ELR (cell line): Measurements from ENCODE around the gene ADNP.

ENCODE experiments used
- DNase-seq: peaks from one replicate; pipeline ENCODE4 v3.0.0-alpha.2; 2015; ENCODE audit warnings: low read depth

ADNP gene

DNA sequence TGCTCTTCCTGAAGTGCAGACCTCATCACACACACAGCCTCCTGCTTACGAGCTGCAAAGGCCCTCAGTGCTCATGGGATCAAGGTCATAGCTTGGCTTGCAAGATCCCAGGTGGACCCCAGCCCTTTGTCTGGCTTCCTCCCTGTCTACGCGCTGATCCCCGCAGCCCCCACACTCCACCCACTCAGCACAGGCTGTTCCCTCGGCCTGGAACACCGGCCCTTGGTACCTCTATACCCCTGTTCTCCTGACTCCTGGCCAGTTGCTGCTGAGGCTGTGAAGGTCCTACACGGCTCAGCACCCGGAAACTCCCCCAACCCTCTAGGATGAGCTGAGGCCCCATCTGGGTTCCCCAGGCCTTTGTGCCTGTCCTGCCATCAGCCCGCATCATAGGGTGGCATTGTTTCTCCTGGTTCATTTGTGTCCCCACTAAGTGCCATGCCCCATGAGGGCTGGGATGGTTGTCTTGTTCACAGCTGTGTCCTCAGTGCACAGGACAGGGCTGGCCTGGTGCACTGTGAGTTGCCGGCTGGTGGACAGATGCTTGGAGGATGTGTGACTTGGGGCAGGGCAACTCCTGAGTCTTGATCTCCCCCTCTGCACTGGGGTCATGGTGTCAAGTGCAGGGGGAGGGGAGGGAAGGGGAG lies 57.0 kb downstream of the ADNP start:
- no peak for DNase-seq

DNA sequence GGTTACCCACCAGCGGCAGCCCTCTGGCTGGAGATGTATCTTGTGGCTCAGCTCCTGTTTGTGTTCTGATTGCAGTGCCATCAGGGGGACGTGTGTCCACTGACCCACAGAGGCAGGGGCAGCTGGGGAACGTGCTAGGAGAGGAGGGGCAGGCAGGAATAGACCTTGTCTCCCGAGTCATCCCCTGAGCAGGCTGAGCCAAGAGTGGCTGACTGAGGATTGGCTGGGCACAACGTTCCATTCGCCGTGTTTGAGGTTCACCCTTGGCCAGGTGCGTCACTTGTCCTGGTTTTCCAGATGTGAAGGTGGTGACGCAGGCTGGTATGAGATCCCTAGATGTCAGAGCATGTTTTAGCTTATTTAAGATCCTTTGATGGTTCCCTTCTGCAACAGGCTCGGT lies 57.7 kb downstream of the ADNP start:
- DNase-seq: no peak

DNA sequence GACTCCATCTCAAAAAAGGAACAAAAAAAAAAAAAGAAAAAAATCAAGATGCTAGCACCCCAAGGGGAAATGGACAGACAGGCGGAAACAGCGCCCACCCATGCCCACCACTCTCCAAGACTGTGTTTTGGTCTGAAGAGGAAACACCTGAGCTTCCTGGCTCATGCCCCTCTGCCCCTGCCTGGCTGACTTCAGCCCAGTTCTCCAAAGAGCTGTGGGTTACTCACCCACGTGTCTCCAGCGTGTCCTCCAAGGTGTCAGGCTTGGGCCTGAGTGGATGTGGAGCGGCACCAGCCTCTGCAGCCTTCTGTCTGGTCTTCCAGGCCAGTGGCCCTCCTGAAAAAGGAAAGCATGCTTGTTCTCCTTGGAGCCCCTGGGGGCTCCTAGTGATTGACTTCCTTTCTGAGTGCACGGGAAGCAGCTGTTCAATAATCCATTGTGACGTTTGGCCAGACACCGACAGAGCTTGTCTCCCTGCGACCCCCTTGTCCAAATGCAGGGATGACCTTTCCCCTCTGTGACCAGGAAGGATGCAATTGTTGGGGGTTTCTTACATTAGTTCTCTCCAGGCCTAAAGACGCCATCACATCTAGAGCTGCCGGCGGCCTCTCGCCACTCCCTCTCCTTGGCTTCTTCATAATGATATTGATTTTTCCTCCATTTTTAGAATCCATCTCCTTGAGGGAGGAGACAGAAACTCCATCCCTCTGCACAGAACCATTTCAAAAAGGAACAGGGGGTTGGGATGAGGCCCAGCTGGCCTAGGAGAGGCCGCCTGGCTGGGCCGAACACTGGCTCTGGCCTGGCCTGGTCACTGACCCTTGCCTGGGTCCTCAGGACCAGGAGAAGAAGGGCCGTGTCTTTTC lies 58.4 kb downstream of the ADNP start:
- no peak for DNase-seq

DNA sequence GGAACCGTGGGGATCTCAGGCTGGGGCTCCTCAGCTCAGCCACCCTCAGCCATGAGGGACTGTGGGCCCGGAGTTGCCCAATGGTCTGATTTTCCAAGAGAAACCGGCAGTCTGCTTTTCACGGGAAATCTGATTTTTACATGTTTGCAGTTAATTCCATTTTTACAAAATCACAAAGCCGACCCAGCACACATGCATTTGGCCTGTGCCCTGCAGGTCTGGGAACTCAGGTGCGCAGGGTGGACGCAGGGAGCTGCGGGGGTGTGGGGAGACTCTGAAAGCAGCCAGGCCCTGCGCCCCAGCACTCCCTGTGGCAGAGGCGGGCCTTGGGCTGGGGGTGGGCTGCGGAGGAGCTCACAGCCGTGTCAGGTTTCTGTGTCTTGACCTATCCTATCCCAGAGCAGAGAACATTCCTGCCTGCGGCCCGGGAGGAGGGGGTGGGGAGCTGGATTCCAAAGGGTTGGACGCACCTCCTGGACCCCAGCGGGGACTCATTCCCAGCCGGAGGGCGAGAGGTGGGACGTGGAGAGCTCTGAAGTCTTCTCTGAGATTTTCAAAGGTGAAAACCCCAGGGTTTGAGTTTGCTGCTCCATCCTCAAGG lies 60.6 kb downstream of the ADNP start:
- no peak for DNase-seq

DNA sequence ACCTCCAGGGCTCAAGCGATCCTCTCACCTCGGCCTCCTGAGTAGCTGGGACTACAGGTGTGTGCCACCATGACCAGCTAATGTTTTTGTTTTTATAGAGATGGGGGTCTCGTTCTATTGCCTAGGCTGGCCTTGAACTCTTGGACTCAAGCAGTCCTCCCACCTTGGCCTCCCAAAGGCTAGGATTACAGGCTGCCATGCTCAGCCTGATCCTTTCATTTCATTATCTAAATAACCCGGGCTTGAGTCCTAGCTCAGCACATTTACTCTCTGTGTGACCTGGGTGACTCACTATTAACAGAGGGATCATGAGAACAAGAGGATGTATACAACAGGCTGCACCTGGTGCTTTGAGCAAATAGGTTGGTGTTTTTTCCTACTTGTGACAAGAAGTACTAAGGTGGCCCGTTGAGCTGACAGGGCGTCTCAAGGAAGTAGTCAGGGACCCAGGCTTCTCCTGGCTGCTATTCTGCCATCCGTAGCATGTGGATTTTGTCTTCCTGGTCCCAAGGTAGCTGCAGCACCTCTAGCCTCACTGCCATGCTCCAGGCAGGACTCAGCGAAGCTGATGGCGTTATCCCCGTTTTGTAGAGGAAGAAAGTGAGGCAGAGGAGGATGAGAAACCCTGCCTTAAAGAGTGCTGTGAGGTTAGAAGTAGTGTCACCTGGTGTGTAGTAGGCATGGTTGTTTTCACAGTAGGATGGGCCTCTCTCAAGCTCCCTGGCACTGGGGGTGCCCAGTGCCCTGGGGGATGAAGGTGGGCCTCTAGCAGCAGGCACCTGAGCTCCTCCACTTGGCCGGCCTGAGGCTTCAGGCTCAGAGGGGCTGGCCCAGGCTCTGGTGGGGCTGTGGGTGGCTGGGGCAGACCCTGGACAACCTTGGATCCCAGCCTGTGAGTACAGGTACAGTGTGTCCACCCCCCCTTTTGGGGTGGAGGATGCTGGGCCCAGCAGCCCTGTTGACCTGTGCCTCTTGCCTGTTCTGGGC lies 62.4 kb downstream of the ADNP start:
- DNase-seq: no peak

DNA sequence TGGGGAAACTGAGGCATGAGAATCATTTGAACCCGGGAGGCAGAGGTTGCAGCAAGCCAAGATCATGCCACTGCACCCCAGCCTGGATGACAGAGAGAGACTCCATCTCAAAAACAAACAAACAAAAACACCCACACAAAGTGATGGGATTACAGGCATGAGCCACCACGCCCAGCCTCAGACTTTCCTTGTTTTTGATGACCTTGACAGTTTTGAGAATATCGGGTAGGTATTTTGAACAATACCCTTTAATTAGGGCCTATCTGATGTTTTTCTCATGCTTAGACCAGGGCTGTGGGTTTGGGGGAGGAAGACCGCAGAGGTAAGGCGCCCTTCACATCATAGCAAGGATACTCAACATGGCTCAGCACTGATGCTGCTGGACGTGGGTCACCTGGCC lies 63.4 kb downstream of the ADNP start:
- DNase-seq: no peak

DNA sequence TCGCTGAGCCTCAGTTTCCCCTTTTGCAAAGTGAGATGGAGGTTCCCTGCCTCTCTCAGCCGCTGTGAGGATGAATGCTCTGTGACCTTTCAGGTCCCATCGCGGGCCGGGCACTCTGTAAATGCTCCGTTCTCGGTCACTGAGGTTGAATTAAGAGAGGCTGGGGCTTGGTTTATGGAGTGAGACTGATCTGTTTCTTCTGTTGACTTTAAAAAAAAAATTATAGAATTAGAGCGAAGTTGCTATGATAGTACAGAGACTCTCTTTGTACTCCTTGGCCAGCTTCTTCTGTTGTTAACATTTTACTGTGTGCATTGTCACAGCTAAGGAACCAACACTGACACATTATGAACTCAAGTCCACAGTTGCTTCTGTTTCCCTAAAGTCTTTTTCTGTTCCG lies 64.4 kb downstream of the ADNP start:
- DNase-seq: no peak

DNA sequence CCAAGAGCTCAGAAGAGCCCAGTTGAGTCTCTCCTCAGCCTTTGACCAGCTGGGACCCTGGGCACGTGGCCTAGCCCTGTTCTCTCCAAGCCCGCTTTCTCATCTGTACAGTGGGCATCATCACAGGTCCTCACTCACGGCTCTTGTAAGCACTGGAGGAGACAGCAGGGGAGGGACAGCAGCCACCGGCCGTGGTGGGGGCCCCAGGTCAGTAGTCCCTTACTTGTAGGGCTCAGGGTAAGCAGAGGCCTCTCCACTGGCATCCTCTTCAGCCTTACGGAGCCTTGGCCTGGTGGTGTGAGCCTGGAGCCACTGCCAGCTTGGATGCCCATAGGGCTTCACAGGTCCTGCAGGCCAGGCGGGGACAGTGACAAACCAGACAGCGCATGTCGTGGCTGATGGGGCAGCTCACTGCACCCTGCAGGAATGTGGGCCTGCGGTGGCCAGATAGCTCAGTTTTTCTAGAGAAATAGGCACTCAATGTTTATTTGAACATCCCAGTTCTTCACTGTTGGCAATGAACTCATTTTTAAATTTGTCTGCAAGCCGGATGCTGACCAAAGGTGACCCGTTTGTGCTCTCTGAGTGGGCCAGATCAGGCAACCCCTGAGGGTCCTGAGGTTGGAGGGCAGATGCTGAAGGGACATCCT lies 65.1 kb downstream of the ADNP start:
- no peak for DNase-seq

DNA sequence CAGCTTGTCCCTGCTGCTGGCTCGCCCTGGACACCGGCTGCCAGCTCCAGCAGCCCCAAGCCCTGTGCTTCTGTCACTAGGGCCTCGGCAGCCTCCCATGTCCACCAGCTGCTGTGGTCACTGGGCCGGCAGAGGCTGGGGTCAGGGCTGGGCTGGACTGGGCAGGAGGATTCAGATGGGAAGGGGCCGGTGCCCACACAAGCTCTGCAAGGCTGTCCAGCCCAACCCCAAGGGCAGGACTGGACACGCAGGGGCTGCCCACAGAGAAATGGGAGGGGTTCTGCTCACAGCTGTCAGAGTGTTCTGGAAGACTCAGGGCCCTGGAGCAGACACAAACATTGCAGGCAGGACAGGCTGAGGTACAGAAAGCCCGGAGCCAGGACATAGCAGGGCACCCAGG lies 65.6 kb downstream of the ADNP start:
- no peak for DNase-seq

DNA sequence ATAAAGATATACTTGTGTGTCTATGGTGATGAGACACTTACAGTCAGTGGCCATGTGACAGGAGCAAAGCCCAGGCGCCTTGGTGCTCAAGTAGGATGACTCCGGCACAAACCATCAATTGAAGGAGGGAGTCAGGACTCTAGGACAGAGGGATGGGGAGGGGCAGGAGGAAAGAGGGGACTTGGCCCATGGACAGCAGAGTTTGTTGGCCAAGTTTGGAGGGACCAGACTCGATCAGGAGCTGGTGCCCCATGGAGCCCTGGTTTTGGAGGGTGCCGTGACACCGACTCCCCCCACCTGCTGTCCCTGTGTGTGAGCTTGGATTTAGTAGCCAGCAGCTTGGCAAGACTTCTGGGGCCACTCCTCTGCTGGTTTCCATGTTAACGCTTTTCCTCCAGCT lies 66.1 kb downstream of the ADNP start:
- DNase-seq: no peak

DNA sequence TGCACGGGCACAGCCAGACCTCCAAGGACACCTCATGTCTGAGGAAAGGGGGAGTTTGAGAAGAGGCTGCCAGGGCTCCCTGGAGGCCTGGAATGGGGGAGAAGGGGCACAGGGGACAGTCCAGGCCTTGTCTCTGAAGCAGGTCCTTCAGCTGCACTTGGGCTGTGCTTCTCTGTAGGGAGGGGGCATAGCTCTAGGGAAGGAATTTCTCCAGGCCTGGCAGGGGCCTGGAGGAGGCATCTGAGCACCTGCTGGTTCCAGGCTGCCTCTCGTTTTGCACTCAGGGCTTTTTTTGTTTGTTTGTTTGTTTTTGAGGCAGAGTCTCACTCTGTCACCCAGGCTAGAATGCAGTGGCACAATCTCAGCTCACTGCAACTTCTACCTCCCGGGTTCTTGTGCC lies 68.7 kb downstream of the ADNP start:
- no peak for DNase-seq

DNA sequence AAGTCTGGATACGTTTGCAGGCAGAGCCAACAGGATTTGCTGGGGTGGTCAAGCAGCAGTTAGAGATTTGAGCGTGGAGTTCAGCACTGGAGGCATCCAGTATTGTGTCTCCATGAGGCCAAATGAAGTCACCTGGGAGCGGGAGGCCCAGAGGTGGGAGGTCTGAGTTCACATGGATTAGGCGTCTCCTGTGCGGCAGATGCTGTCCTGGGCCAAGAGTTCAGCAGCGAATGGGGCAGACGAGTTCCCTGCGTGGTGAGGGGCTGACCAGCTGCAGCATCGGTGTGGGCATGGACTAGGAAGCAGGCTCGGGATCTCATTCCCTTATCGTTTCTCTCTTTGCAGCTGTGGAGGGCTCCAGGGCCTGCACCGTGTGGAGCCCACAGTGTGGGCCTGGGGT lies 70.2 kb downstream of the ADNP start:
- DNase-seq: no peak

DNA sequence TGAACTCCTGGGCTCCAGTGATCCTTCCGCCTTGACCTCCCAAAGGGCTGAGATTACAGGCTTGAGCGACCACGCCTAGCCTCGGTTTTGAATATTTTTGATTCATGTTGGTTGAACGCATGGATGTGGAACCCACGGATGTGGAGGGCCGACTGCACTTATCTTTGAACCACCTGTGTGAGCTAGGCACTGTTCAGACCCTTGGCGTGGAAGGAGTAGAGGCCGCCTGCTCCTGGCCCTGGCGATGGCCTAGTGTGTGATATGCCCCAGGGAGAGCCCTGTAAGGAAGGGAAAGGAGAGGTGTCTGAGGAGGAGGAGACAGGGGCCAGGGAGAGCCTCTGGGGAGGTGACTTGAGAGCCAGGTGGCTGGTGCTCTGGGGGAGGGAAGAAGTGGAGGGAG lies 72.1 kb downstream of the ADNP start:
- no peak for DNase-seq

DNA sequence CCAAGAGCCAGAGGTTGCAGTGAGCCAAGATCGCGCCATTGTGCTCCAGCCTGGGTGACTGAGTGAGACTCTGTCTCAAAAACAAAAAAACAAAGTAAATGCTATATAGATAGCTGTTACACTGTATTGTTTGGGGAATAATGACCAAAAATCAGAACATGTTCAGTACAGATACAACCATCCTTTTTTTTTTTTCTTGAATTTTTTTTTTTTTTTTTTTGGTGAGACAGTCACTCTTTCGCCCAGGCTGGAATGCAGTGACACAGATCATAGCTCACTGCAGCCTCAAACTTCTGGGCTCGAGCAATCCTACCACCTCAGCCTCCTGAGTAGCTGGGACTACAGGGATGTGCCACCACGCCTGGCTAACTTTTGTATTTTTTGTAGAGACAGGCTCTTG lies 72.7 kb downstream of the ADNP start:
- DNase-seq: no peak

DNA sequence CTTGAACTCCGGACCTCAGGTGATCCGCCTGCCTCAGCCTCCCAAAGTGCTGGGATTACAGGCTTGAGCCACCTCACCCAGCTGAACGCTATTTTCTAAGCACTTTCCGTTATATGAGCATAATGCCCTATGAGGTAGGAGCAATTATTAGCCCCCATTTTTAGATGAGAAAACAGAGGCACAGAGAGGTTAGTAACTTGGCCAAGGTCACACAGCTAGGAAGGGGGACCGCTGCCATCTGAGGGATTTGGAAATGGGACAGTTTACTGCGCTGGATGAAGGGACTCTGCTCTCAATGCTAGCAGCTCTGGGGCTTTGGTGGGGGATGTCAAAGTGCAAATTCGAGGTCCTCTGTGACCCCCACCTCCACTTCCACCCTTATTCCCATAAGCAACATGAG lies 73.9 kb downstream of the ADNP start:
- DNase-seq: no peak

DNA sequence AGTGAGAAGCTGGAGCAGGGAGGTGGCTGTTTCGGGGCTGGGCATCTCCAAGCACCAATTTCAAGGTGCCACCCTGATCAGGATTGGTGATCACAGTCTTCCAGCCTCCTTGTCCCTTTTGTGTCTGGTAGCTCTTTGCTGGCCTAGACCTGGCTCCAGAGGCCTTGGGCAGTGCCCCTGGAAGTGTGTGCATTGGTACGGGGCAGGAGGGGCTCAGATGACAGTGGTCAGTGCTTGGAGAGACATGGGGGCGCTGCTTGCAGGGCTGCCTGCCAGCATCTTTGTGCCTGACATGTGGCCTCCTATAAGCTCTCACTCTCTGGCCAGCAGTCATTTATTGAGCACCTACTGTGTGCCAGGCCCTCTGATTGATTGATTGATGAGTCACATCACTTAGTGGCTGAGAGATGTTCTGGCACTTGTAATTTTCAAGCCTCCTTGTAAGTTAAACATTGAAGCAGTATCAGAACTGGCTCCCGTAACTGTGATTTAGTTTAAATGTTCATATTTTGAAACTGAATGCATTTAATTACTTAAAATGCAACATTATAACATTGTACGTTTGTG lies 74.7 kb downstream of the ADNP start:
- DNase-seq: no peak

DNA sequence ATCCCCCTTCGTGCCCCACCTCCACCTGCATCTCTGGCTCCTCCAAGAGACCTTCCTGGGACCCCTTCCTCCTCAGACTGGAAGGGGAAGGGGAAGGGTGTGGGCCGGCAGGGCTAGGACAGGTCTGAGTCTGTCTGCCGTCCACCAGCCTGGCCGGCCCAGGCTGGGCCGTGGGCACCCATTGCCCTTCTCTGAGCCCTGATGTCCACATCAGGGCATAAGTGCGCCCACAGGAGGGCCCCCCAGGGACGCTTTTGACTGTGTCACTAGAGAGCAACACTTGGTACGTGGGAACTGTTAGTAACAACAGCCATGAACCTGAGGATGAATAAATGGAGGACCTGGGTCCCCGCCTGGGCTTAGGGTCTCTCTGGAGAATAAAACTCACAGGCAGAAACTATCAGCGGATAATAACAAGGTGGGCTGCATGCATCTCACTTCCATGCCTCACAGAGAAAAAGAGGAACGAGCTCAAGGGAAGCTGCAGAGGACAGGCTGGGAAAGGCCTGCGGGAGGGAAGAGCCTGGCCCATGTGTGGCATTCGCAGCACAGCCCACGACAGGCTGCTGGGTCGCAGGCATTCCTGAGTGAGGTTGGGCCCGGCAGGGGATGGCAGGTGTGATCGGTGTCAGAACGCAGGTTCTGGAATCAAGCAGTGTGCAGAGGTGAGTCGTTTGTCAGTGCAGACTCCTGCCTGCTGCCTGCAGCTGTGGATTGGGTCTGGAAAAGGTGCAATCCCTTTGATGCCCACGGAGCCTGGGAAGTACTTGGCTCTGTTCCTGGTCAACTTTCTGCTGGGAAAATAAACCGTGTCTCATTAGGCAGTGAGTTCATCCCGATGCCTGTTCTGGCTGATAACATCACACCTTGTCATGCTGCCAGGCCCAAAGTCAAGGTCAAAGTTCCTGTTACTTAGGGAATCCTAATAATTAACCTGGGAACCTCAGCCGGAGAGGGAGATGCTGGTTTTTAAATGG lies 75.5 kb downstream of the ADNP start:
- peak; percentile 12 for DNase-seq

DNA sequence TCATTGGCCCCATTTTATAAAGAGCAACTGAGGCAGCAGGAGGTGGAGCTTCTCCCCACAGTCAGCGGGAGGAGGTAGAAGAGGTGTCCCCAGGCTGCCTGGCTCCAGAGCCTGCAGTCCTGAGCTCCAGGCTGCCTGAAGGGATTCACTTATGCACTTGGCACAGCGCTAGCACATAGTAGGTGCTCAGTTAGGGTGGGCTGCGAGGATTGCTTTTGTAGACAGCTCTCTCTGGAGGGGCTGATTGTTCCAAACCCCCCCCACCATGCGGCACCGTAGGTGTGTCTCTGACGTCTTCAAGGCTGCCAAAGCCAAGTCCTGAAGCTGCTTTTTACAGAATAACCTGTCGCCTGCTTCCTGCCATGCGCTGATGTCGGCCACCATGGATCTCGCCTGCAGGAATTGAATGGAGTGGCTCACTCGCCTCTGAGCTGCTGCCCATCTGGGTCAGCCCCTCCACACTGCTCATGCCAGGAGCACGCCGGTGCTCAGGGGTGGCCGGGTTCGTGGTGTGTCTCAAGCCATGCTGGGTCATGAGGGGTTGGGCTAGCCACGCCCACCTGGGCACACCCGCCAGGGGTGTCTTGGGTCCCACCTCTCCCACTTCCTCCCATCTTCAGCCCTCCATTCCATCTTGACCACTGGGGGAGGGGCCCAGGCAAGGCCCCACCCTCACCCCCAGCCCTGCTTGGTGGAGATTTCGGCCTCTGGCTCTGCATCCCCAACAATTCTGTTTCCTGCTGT lies 76.6 kb downstream of the ADNP start:
- DNase-seq: no peak

DNA sequence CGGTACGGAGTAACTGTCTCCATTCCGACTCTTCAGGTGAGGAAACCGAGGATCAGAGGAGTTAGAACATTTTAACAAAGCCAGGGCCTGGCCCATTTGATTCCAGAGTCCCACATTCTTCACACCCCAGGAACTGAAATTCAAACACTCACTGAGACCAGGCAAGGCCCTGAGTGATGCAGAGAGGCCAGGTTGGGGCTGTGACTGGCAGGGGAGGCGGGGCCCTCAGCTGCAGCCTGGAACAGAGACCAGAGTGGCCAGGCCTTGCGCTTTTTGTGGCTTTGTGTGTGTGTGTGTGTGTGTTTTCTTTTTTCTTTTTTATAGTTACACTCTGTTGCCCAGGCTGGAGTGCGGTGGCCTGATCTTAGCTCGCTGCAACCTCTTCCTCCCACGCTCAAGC lies 79.2 kb downstream of the ADNP start:
- DNase-seq: no peak
